HepG2 (cell line): ENCODE results near the gene C1QTNF12. TPM values are rescaled to one million over a fixed set of nuclear protein-coding genes. Genes with fewer than 3 reads are reported as not detected.
A peak's percentile ranks its signal among the peaks of the same experiment; 100 is the strongest.

Source experiments
- ARID5B ChIP-seq: IDR thresholded peaks from 2 replicates; pipeline ENCODE4 v1.4.0; 2020; ENCODE audit warnings: mild to moderate bottlenecking, missing genetic modification reagents
- CEBPG ChIP-seq: IDR thresholded peaks from 2 replicates; pipeline ENCODE4 v1.6.1; 2016
- ELF3 ChIP-seq: IDR thresholded peaks from 2 replicates; pipeline ENCODE4 v1.6.1; 2016; ENCODE audit warnings: missing genetic modification reagents, missing compliant biosample characterization
- ESRRA ChIP-seq: sonication (generic); formaldehyde crosslinking; IDR thresholded peaks from 2 replicates; pipeline ENCODE4 v1.5.1; 2020; ENCODE audit warnings: mild to moderate bottlenecking, low read depth, missing genetic modification reagents
- HHEX ChIP-seq: IDR thresholded peaks from 2 replicates; pipeline ENCODE4 v1.6.1; 2016; ENCODE audit warnings: control low read depth
- MXD3 ChIP-seq: IDR thresholded peaks from 2 replicates; pipeline ENCODE4 v1.6.1; 2016; ENCODE audit warnings: mild to moderate bottlenecking, missing biosample characterization, missing genetic modification reagents
- NFE2L2 ChIP-seq: fragments of 150-350 bp; IDR thresholded peaks from 2 replicates; pipeline ENCODE4 v1.6.1; 2014; ENCODE audit warnings: low read length
- PATZ1 ChIP-seq: sonication (generic); formaldehyde crosslinking; IDR thresholded peaks from 2 replicates; pipeline ENCODE4 v1.4.0; 2020; ENCODE audit warnings: missing genetic modification reagents
- PHF20 ChIP-seq: sonication (generic); formaldehyde crosslinking; IDR thresholded peaks from 2 replicates; pipeline ENCODE4 v1.5.0; 2020; ENCODE audit warnings: mild to moderate bottlenecking, missing genetic modification reagents
- PPARG ChIP-seq: conservative IDR thresholded peaks from 2 replicates; pipeline ENCODE4 v1.6.1; 2016; ENCODE audit warnings: missing biosample characterization, missing genetic modification reagents
- SRY ChIP-seq: sonication (generic); formaldehyde crosslinking; IDR thresholded peaks from 2 replicates; pipeline ENCODE4 v1.8.0; 2022; ENCODE audit warnings: mild to moderate bottlenecking, missing genetic modification reagents
- TAF1 ChIP-seq: sonication (generic); formaldehyde crosslinking; IDR thresholded peaks from 2 replicates; pipeline ENCODE4 v1.4.0; 2020; ENCODE audit warnings: missing genetic modification reagents
- TFAP4 ChIP-seq: sonication (generic); IDR thresholded peaks from 2 replicates; pipeline ENCODE4 v1.6.1; 2016; ENCODE audit warnings: low read depth, borderline replicate concordance
- ZKSCAN5 ChIP-seq: sonication (generic); formaldehyde crosslinking; IDR thresholded peaks from 2 replicates; pipeline ENCODE4 v1.5.1; 2020; ENCODE audit warnings: mild to moderate bottlenecking, missing genetic modification reagents
- ZMYM4 ChIP-seq: sonication (generic); formaldehyde crosslinking; IDR thresholded peaks from 2 replicates; pipeline ENCODE4 v1.8.1; 2023; ENCODE audit warnings: mild to moderate bottlenecking, missing genetic modification reagents
- ZNF543 ChIP-seq: sonication (generic); formaldehyde crosslinking; IDR thresholded peaks from 2 replicates; pipeline ENCODE4 v1.4.0; 2020; ENCODE audit warnings: mild to moderate bottlenecking, missing genetic modification reagents
- ZNF572 ChIP-seq: sonication (generic); formaldehyde crosslinking; IDR thresholded peaks from 2 replicates; pipeline ENCODE4 v1.5.1; 2020; ENCODE audit warnings: mild to moderate bottlenecking, missing genetic modification reagents
- polyA plus RNA-seq, 8 experiments: library from polyadenylated mRNA; depleted of rRNA in 3 of 8; stranded (reverse) in 7 of 8; unstranded in 1 of 8; fragments of >200 nt; fragmentation: Illumina TruSeq in 4 of 8; extraction: Trizol in 4 of 8; gene quantifications; 2 replicates each; pipeline versions ENCODE4 v1.2.1 to v1.2.3, GENCODE V29; 2011 to 2016; ENCODE audit warnings: low read depth in 4 of 8, missing spikeins in 1 of 8, mixed read lengths in 1 of 8; ENCODE audit not compliant: insufficient read depth in 1 of 8
- total RNA-seq, 5 experiments: library from RNA; depleted of rRNA; stranded (reverse); fragments of >200 nt; fragmentation: Illumina TruSeq; extraction: Trizol; gene quantifications; 2 replicates each; pipeline ENCODE4 v1.2.3, GENCODE V29; 2016; ENCODE audit warnings: low read depth in 1 of 5
- TF ChIP-seq, protein P1 (sequence below): sonication (generic); formaldehyde crosslinking; IDR thresholded peaks from 2 replicates; pipeline ENCODE4 v1.8.0; 2022; ENCODE audit warnings: missing genetic modification reagents, mild to moderate bottlenecking, inconsistent platforms, borderline replicate concordance
- TF ChIP-seq, protein P2 (sequence below): sonication (generic); formaldehyde crosslinking; IDR thresholded peaks from 2 replicates; pipeline ENCODE4 v1.5.1; 2020; ENCODE audit warnings: mild to moderate bottlenecking, missing genetic modification reagents, moderate library complexity
- TF ChIP-seq, protein P3 (sequence below): sonication (generic); formaldehyde crosslinking; IDR thresholded peaks from 2 replicates; pipeline ENCODE4 v1.4.0; 2020; ENCODE audit warnings: mild to moderate bottlenecking, missing genetic modification reagents

C1QTNF12 gene
- total and polyA plus RNA-seq, 2 of the 13 experiments (the other 11 are each of a cell fraction or from before 2014, with no cell fraction given) = 0.18 to 0.64 TPM

DNA sequence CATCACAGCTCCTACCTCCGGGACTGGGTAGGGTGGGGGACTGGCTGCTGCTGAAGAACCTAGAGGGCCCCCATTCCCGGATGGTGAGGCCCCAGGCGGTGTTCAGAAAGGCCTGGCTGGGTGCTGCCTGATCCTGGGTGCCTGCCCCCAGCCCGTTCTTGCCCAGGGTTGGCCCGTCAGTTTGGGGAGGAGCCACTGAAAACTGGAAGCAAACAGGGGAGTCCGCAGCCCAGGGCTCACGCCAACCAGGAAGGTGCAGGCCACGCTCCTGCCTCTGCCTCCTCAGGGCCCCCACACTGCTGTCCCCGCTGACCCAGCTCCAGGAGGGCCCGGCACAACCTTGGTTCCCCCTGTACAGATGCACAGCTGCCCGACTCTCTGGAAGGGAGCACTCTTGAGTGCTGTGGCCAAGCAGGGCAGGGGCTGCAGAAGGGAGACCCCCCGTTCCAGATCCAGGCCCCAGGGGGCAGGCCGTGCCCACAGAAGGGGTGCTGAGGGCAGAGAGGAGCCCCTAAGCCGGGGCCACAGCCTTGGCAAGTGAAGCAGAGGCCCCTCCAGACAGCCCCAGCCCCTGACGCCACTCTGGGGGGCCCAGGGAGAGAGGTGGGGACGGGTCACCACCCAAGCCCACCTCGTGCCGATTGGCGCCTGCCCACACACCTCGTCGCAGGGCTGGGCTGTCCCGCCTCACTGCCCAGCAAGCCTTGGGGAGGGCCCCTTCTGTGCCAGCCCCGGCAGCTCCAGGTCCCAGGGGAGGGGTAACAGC, 5.5 kb downstream of the C1QTNF12 start (continued):
- TF ChIP-seq ZMYM4 (CRISPR knock-in tag) (no peak), TAF1 (peak; percentile 65), TFAP4 (no peak), ARID5B (no peak), ESRRA (no peak), CEBPG (CRISPR knock-in tag) (no peak), PATZ1 (CRISPR knock-in tag) (peak; percentile 83), MXD3 (CRISPR knock-in tag) (no peak), HHEX (CRISPR knock-in tag) (no peak), PPARG (0 out of 2 replicates have a peak, but pooled peaks have one; percentile 17), PHF20 (CRISPR knock-in tag) (0 out of 2 replicates have a peak, but pooled peaks have one; percentile 26), ZKSCAN5 (no peak), ZNF572 (CRISPR knock-in tag) (peak; percentile 46; the same call in 1 of the 2 replicates), ZNF543 (no peak), ELF3 (CRISPR knock-in tag) (peak; percentile 52; the same call in 1 of the 2 replicates), SRY (CRISPR knock-in tag) (no peak), NFE2L2 (no peak)
- TF ChIP-seq, protein P1, sequence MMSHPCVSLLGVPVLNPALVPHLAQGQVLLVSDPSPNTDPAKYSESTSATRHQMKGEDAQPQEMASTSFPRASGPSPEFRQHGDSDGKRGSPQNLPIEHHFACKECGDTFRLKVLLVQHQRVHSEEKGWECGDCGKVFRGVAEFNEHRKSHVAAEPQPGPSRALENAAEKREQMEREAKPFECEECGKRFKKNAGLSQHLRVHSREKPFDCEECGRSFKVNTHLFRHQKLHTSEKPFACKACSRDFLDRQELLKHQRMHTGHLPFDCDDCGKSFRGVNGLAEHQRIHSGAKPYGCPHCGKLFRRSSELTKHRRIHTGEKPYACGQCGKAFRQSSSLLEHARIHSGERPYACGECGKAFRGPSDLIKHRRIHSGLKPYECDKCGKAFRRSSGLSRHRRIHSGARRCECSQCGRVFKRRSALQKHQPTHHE (CRISPR knock-in tag) = no peak
- TF ChIP-seq, protein P2, sequence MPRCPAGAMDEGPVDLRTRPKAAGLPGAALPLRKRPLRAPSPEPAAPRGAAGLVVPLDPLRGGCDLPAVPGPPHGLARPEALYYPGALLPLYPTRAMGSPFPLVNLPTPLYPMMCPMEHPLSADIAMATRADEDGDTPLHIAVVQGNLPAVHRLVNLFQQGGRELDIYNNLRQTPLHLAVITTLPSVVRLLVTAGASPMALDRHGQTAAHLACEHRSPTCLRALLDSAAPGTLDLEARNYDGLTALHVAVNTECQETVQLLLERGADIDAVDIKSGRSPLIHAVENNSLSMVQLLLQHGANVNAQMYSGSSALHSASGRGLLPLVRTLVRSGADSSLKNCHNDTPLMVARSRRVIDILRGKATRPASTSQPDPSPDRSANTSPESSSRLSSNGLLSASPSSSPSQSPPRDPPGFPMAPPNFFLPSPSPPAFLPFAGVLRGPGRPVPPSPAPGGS (CRISPR knock-in tag) = no peak
- TF ChIP-seq, protein P3, sequence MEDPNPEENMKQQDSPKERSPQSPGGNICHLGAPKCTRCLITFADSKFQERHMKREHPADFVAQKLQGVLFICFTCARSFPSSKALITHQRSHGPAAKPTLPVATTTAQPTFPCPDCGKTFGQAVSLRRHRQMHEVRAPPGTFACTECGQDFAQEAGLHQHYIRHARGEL = no peak
